ENCODE measurements around the gene DPP6.

The DPP6 gene

DNA sequence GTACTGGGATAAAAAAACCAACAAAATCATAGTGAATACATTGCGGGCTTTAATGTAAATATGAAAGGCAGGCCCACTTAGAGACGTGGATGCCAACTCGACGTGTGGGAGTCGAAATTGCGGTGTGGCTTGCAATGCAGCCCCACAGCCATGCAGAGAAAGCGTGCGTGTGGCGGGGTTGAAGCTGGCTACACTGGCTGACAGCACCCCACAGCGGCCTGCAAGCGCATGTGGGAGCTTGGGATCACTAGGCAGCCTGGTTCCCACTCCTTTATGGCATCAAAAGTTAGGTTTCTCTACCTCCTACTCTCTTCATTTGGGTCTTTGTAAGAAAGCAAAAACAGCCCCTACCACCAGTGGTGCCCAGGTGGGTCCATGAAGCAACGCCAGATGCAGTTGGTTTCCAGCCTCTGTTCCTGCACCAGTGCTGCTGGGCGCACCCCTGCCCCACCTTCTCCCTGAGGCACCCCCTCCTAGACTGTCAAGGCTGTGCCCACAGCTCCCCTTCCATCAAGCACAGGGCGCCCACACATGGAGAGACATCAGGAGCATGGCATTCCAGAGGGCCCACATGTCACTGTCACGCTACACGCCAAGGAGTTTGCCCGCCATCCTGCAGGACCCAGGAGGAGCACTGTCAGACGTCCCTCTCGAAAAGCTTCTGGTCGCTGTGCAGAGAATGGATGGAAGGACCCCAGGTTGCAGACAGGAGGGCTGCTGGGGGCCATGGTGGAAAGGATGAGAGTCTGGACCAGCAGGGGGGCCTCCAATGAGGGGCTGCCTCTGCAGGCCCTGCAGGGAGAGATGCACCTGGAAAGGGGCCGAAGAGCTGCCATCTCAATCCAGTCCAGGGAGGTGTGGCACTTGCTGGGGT lies 807.8 kb downstream of the DPP6 start:
- DNase-seq (no peak), ATAC-seq (no peak)

DNA sequence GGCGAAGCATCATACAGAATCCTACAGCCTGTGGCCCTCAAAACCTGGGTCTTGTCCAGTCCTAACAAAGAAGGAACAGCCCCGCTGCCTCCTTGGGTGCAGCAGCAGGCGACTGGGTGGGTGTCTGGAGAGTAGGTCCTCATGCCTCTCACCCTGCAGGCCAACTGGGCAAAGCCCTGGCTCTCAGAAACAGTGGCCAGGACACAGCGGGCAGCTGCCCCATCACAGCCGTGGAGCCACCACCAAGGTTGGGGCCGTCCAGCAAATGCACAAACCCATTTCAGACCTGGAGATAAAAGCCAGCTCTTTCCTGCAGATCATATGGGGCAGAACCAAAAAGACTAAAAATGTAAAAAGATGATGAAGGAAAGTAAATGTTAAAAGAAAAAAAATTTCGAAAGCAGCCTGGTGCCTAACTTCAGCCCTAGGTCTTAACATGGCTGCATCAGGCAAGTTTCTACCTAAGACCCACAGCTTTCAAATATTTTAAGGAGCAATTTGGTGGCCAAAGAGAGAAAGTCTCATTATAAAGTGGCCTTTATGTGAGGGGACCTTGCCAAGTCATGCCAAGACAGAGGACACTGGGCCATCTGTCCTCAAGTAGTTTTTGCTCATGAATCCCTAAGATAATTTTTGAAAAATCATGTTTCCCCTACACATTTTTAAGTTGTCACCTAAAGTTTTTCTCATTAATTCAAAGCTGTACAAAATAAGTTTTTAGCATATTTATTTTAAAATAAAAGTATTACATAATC lies 808.6 kb downstream of the DPP6 start:
- DNase-seq (no peak), ATAC-seq (no peak)

DNA sequence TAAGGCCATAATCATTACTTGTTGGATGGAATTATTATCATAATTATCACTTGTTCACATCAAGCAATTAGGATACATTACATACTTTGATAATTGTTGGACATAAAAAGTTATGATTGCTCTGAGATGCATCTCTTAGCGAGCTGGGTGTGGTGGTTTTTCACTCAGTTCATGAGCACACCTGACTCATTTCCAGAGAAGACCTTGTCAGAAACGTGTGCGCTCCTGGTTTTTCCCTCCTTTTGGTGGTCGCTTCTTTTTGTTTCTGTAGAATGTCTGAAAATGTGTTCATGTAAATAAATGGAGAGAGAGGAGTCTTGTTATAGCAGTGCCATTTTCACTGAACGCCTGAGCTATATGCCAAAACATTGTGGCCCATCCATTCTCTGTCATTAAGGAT lies 809.4 kb downstream of the DPP6 start:
- no peak for ATAC-seq
- DNase-seq: no peak

GRCh38 chr7:154862153-154862791 lies 810.1 kb downstream of the DPP6 start:
- ATAC-seq (no peak), DNase-seq (no peak)

- no peak for ATAC-seq
Measured at GRCh38 chr7:154863766-154864522, 811.7 kb downstream of the DPP6 start.

DNA sequence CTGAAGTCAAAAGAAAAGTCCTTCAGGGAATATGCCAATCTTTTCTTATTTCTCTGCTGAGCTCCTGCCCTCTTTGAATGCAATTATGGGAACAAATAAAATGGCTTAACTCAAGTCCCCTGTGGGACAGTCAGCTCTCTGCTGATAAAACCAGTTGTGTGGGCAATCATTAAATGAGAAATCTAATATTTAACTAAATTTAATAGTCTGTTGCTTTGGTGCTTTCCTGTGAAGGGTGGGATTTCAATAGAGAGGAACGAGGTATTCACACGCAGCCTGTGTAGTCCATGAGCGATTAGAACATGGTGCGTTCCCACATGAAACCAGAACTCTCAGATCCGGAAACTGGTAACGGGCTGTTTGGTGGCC lies 812.3 kb downstream of the DPP6 start:
- ATAC-seq (no peak), DNase-seq (no peak)

More at GRCh38 chr7:154863766-154864522, 811.7 kb downstream of the DPP6 start:
- DNase-seq: no peak

DNA sequence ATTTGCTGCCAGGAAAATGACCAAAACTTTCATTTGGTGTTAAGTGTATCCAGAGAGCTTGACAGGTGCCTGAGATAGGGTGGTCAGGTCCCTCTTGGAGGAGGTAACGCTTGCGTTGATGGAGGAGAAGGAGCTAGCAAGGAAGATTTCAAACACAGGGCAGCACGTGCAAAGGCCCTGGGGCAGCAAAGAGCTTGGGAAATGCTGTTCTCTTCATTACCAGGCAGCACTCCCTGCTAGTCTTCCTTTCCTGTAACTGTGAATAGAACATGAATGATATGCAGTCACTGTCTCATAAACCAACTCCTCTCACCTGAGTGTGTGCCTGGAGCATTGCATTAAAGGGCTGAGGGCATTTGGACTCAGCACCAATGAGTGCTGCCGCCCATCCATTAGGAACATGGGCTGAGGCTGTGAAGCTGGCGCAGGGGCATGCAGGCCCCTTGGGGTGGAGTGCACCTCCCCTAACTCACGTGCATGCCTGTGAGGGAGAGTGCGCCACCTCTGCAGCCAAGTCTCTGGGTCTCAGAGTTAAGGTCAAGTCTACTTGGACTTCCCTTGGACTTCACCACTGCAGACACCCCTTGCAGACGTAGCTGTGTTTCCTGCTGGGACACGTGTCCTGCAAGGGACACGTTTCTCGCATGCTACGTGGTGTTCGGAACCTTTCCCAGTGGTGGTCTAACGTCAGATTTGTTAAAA lies 813.9 kb downstream of the DPP6 start:
- ATAC-seq: no peak
- no peak for DNase-seq

GRCh38 chr7:154867068-154867467 lies 814.9 kb downstream of the DPP6 start:
- ATAC-seq (no peak), DNase-seq (no peak)

- ATAC-seq: no peak
- DNase-seq: no peak
Measured at GRCh38 chr7:154868921-154869320, 816.7 kb downstream of the DPP6 start.

DNA sequence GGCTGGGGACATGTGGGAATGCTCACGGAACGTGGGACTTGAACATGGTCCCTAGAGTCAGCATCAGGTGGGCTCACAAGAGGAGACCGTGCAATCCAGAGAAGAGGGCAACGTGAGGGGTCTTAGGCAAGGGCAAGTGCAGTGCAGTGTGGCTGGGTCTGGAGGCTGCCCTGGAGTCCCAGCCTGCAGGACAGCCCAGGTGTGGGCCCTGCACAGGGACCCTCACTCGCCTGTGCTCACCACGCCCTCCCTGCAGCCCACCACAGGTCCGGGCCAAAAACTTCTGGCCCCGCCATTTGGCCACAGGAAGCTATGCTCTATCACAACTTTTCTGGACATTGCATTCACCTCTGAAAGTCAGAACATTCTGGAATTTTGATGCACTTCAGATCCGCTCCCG lies 817.2 kb downstream of the DPP6 start:
- ATAC-seq: no peak
- DNase-seq: no peak

- ATAC-seq: no peak
- no peak for DNase-seq
Measured at GRCh38 chr7:154871507-154871906, 819.3 kb downstream of the DPP6 start.

- no peak for ATAC-seq
- no peak for DNase-seq
Measured at GRCh38 chr7:154871928-154872750, 819.9 kb downstream of the DPP6 start.

GRCh38 chr7:154872811-154873499 lies 820.8 kb downstream of the DPP6 start:
- DNase-seq: no peak
- no peak for ATAC-seq

- DNase-seq (no peak), ATAC-seq (no peak)
Measured at GRCh38 chr7:154873500-154874121, 821.4 kb downstream of the DPP6 start.

DNA sequence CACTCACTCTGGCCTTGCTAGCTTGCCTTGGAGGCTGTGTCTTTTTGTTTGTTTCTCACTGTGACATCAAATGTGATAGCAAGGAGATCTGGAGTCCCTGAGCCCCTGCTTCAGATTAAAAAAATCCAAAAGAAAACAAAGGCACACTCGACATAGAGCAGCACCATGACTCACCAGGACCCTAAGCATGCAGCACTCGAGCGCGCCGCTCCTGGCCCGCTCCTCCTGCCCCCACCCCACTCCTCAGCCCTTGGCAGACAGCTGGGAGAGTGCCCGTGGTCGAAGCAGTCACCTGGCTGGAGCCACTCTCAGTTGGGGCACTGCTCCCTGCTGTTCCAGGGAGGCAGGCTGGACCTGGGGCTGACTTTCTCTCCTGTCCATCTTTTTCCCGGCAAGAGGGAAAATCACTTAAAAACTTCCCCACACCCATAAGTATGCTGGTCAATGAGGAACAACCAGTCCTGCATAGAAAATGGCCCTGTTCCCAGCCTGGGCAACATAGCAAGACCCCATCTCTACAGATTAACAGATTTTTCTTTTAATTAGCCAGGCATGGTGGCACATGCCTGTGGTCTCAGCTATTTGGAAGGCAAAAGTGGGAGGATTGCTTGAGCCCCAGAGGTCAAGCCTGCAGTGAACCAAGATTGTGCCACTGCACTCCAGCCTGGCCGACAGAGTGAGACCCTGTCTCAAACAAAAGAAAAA lies 822.4 kb downstream of the DPP6 start:
- no peak for ATAC-seq
- DNase-seq: no peak

- DNase-seq: no peak
Measured at GRCh38 chr7:154875297-154875696, 823.1 kb downstream of the DPP6 start.

DNA sequence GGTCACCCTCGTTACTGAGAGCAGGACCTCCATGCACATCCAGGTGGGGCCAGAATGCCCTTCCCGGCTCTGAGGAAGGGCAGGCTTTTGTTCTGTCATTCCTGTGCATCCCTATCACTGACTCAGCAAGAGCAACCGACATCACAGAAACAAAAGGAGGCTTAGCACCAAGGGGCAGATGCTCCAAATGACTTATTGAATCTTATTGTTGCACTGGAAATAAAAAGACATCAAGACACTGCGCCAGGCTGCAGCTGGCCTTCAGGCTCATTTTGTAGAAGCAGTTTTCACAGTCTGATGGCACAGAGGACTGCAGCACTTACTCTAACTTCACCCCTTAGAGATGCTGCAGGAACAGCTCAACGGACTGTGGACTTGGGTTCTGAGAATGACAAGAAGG lies 824.3 kb downstream of the DPP6 start:
- DNase-seq (no peak), ATAC-seq (no peak)

More at GRCh38 chr7:154875297-154875696, 823.1 kb downstream of the DPP6 start:
- ATAC-seq: no peak

DNA sequence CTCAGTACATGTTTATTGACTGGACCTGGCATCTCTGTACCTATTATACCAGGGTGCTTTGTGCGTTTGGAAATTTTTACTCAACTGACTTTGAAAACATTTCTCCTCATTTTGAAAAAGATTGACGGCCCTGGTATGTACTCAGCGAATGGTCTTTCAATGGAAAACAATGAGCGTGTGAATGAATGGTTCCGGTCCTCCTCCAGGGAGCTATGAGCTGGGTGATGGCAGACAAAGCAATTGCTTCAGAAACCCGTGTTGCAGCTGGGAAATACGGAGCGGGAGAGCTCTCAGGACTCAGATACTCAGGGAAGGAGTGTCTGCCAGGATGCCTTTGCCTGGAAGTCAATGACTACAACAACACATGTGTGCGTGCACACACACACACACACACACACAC lies 824.8 kb downstream of the DPP6 start:
- ATAC-seq: no peak

DNA sequence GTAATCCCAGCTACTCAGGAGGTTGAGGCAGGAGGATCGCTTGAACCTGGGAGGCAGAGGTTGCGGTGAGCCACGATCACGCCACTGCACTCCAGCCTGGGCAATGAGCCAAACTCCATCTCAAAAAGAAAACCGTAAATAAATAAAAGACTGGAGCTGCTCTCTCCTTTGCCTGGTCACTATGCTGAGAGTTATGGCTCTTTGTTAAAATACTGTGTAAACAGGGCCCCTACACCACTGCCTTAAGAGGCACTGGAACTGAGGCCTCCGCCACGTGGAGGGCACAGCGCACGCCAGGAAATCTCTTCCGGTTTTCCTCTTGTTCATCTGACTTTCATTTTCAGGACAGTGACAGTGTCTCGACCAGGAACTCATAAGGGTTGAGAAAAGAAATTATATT lies 827.4 kb downstream of the DPP6 start:
- DNase-seq: no peak
- no peak for ATAC-seq

More for the DNA sequence above, 824.8 kb downstream of the DPP6 start:
- no peak for DNase-seq

All from stimulated activated naive CD8-positive, alpha-beta T cell treated with anti-CD3 and anti-CD28 coated beads, Interleukin-15, Interleukin-2, amounts not matched to agents 100 U/mL and 50 U/mL, for 24 hours (primary cell).